GM12873 (cell line): ENCODE data around the gene SPEG.

Experiments used
- TF ChIP-seq, protein P1 (sequence below): IDR thresholded peaks from 2 replicates; pipeline ENCODE4 v1.5.1; 2012; ENCODE audit warnings: low read depth, mild to moderate bottlenecking, moderate library complexity, low read length, control low read depth; ENCODE audit not compliant: insufficient read depth; ENCODE audit errors: missing control alignments

Gene SPEG

DNA sequence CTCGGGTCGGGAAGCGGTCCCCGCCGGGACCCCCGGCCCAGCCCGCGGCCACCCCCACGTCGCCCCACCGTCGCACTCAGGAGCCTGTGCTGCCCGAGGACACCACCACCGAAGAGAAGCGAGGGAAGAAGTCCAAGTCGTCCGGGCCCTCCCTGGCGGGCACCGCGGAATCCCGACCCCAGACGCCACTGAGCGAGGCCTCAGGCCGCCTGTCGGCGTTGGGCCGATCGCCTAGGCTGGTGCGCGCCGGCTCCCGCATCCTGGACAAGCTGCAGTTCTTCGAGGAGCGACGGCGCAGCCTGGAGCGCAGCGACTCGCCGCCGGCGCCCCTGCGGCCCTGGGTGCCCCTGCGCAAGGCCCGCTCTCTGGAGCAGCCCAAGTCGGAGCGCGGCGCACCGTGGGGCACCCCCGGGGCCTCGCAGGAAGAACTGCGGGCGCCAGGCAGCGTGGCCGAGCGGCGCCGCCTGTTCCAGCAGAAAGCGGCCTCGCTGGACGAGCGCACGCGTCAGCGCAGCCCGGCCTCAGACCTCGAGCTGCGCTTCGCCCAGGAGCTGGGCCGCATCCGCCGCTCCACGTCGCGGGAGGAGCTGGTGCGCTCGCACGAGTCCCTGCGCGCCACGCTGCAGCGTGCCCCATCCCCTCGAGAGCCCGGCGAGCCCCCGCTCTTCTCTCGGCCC is 13.6 kb downstream of the SPEG start:
- TF ChIP-seq, protein P1, sequence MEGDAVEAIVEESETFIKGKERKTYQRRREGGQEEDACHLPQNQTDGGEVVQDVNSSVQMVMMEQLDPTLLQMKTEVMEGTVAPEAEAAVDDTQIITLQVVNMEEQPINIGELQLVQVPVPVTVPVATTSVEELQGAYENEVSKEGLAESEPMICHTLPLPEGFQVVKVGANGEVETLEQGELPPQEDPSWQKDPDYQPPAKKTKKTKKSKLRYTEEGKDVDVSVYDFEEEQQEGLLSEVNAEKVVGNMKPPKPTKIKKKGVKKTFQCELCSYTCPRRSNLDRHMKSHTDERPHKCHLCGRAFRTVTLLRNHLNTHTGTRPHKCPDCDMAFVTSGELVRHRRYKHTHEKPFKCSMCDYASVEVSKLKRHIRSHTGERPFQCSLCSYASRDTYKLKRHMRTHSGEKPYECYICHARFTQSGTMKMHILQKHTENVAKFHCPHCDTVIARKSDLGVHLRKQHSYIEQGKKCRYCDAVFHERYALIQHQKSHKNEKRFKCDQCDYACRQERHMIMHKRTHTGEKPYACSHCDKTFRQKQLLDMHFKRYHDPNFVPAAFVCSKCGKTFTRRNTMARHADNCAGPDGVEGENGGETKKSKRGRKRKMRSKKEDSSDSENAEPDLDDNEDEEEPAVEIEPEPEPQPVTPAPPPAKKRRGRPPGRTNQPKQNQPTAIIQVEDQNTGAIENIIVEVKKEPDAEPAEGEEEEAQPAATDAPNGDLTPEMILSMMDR, result no peak

DNA sequence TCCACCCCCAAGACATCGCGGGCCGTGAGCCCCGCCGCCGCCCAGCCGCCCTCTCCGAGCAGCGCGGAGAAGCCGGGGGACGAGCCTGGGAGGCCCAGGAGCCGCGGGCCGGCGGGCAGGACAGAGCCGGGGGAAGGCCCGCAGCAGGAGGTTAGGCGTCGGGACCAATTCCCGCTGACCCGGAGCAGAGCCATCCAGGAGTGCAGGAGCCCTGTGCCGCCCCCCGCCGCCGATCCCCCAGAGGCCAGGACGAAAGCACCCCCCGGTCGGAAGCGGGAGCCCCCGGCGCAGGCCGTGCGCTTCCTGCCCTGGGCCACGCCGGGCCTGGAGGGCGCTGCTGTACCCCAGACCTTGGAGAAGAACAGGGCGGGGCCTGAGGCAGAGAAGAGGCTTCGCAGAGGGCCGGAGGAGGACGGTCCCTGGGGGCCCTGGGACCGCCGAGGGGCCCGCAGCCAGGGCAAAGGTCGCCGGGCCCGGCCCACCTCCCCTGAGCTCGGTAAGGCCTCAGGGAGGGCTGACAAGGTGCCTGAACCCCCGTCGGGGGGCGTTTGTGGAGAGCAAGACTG is 14.2 kb downstream of the SPEG start:
- TF ChIP-seq, protein P1, result no peak

DNA sequence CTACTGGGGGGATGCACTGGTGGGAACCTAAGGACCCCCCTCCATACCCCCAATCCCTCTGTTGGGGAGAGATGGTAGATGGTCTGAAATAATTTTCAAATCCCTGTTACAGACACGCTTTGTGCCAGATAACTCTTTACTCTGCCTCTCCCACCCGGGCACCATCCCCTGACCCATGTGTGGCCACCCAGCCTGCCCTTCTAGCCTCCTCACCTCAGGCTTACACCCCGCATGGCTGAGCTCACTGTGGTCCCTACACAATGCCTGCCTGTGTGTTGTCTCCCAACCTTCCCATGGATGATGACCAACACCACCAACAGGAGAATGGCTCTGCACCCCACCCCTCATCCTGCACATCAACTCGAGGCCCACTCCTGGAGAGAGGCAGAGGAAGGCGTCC is 15.0 kb downstream of the SPEG start:
- TF ChIP-seq, protein P1, result no peak

DNA sequence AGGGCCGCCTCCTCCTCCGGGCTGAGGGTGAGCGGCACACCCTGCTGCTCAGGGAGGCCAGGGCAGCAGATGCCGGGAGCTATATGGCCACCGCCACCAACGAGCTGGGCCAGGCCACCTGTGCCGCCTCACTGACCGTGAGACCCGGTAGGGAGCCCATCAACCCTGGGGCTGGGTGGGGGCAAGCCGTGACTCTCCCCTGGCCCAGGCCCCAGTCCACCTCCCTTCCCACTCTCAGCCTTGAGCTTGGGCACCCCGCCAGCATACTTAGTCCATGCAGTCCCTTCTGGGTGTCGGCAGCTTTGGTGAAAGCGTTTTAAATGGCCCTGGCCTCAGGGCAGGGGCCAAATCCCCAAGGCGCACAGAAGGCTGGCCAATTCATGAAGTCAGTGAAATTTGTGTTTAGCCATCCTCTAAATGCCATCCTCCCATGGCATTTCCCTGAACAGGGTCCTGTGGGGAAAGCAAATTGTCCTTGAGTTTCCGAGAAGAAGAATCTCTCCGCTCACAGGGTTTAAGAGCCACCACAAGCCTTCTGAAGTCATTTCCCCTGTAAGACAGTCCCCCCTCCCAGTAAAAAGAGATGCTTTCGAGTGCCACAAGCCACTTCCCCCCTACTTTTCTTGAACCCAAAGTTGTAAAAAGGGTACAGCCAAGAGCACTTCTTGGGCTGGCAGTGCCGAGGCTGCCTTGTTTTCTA is 17.2 kb downstream of the SPEG start:
- TF ChIP-seq, protein P1, result no peak

DNA sequence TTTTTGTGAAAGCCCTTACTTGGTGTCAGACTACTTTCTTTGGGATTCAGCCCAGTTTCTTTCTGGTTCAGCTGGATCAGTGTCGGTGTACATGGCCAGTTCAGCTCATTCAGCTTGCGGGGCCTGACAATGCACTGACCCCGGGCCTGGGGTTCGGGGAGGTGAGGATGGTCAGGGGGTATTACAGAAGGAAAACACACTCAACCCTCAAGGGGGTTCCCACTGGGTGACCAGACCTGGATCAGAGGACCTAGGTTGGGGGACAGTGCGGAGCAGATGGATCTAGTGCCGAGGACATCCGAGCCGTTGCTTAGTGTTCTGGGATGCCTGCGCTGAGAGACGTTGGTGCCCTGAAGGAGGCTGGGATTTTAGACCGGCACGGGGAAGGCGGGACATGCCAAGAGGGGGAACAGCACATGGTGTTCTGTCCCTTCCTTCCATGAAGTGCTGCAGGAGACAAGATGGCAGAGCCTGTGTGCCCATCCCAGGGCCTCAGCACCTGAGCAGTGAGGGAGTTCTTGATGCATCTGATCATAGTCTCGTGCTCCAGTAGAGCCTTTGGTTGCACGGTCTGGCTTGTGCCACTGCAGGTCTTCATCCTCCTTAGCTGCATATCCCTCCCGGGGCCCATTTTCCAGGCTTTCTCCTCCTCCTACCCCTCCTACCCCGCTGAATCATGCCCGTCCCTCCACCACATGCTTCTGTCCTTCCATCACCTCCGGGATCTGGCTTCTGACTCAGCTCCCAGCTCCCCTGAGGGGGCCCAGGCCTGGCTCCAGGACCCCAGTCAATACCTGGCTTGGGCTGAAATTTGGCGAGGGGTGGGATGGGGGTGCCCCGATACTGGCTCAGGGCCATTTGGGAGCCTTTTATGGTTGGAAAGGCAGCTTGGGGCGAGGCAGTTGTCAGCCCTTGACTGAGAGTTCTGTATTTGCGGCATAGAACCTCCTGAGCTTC is 18.0 kb downstream of the SPEG start:
- TF ChIP-seq, protein P1, result no peak

DNA sequence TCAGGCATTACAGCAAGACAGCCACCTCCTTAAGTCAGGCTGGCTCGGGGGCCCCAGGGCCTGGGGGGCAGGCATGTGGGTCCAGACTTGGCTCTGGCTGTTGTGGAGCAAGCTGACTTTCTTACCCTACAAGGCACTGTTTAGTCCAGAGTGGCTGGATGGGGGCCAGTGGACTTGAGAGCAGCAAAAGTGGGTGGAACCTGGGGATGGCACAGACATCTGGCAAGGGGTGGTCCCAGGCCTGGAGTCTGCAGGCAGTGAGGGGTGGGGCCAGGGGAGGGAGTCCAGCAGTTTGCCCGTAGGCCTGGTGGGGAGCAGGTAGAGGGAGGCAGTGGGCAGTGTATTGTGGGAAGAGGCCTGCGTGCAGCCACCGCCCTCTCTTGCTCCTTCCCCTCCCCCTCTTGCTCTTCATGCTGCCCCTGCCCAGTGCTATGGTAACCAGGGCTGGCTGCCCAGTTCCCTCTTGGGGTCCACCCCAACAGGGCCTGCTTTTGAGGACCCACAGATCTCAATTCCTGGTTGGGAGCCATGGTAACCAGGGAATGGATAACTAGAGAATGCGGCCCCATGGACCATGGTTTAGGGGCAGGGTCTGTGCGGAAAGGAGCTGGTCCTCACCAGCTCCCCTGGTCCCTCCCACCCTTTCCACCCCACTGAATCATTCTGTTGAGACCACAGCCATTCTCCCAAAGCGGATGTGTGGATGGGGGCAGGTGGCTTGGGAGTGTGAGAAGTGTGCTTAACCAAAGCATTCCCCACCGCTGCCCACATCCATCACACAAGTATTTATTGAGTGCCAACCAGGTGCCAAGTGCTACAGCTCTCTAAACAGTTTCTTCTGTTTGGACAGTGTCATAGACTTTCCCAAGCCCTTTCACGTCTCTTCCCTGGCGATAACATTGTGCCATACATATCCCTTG is 19.3 kb downstream of the SPEG start:
- TF ChIP-seq, protein P1, result no peak
